Measurements from ENCODE around the gene LRP6.

LRP6 gene

GRCh38 chr12:12249216-12250050, 17.4 kb downstream of the LRP6 start:
- no peaks in the 10 kb centered on the region for H3K9me3 ChIP-seq (ENCODE audit: insufficient read depth, low read depth, low read length)
- H4K20me1 ChIP-seq (ENCODE audit: insufficient read depth, low read length, poor library complexity, severe bottlenecking): no peaks in the 10 kb centered on the region
- H3K79me2 ChIP-seq (ENCODE audit: insufficient read depth, low read length): no peaks in the 10 kb centered on the region

GRCh38 chr12:12247584-12247983, 19.3 kb downstream of the LRP6 start:
- Histone ChIP-seq H3K4me3 (ENCODE audit: low read length, poor library complexity, severe bottlenecking) (no peak overlapping the region), H3K4me2 (ENCODE audit: low read depth, low read length, poor library complexity, severe bottlenecking) (no peak overlapping the region), H3F3A (ENCODE audit: low read depth) (no peaks in the 10 kb centered on the region), H3K27me3 (ENCODE audit: insufficient read depth, low read length, poor library complexity, severe bottlenecking) (no peaks in the 10 kb centered on the region), H3K9ac (ENCODE audit: low read depth, low read length, poor library complexity, severe bottlenecking) (no peak overlapping the region), H3K4me1 (ENCODE audit: insufficient read depth, low read length, poor library complexity, severe bottlenecking) (peaks cover 12% of the 10 kb centered on the region), H3K36me3 (ENCODE audit: insufficient read depth, low read length) (no peaks in the 10 kb centered on the region), H3K79me2 (ENCODE audit: insufficient read depth, low read length) (no peaks in the 10 kb centered on the region), H3K9me2 (replicated peaks; ENCODE audit: low read depth, low read length) (no peaks in the 10 kb centered on the region), H2AFZ (ENCODE audit: low read length) (no peak overlapping the region), H4K20me1 (ENCODE audit: insufficient read depth, low read length, poor library complexity, severe bottlenecking) (no peaks in the 10 kb centered on the region), H3K9me3 (ENCODE audit: insufficient read depth, low read depth, low read length) (no peaks in the 10 kb centered on the region)
- TF ChIP-seq EZH2phosphoT487 (IDR thresholded peaks at IDR 0.05; ENCODE audit: borderline replicate concordance): no peak
- no peak for TF ChIP-seq CTCF (conservative IDR thresholded peaks at IDR 0.05; ENCODE audit: low read length)

More at GRCh38 chr12:12249216-12250050, 17.4 kb downstream of the LRP6 start:
- H3F3A ChIP-seq (ENCODE audit: low read depth): no peaks in the 10 kb centered on the region
- H3K9ac ChIP-seq (ENCODE audit: low read depth, low read length, poor library complexity, severe bottlenecking): no peak overlapping the region
- peaks cover 12% of the 10 kb centered on the region for H3K4me1 ChIP-seq (ENCODE audit: insufficient read depth, low read length, poor library complexity, severe bottlenecking)
- H2AFZ ChIP-seq (ENCODE audit: low read length): no peak overlapping the region
- H3K4me3 ChIP-seq (ENCODE audit: low read length, poor library complexity, severe bottlenecking): no peak overlapping the region
- H3K36me3 ChIP-seq (ENCODE audit: insufficient read depth, low read length): no peaks in the 10 kb centered on the region
- H3K4me2 ChIP-seq (ENCODE audit: low read depth, low read length, poor library complexity, severe bottlenecking): peak overlapping the region; percentile 20
- no peaks in the 10 kb centered on the region for H3K9me2 ChIP-seq (replicated peaks; ENCODE audit: low read depth, low read length)
- TF ChIP-seq EZH2phosphoT487 (IDR thresholded peaks at IDR 0.05; ENCODE audit: borderline replicate concordance): no peak
- no peak for TF ChIP-seq CTCF (conservative IDR thresholded peaks at IDR 0.05; ENCODE audit: low read length)
- H3K27me3 ChIP-seq (ENCODE audit: insufficient read depth, low read length, poor library complexity, severe bottlenecking): no peaks in the 10 kb centered on the region

GRCh38 chr12:12244341-12244740, 22.5 kb downstream of the LRP6 start:
- H3K79me2 ChIP-seq (ENCODE audit: insufficient read depth, low read length): no peaks in the 10 kb centered on the region; the same call in 1 of the 2 replicates
- H3K4me3 ChIP-seq (ENCODE audit: low read length, poor library complexity, severe bottlenecking): no peak overlapping the region

More at GRCh38 chr12:12244341-12244740, 22.5 kb downstream of the LRP6 start:
- no peaks in the 10 kb centered on the region for H3K9me3 ChIP-seq (ENCODE audit: insufficient read depth, low read depth, low read length)
- H3K9me2 ChIP-seq (replicated peaks; ENCODE audit: low read depth, low read length): no peaks in the 10 kb centered on the region
- H3K4me2 ChIP-seq (ENCODE audit: low read depth, low read length, poor library complexity, severe bottlenecking): no peak overlapping the region
- TF ChIP-seq CTCF (conservative IDR thresholded peaks at IDR 0.05; ENCODE audit: low read length): no peak
- TF ChIP-seq EZH2phosphoT487 (IDR thresholded peaks at IDR 0.05; ENCODE audit: borderline replicate concordance): no peak
- no peak overlapping the region for H2AFZ ChIP-seq (ENCODE audit: low read length)
- H3K9ac ChIP-seq (ENCODE audit: low read depth, low read length, poor library complexity, severe bottlenecking): no peak overlapping the region
- no peaks in the 10 kb centered on the region for H3F3A ChIP-seq (ENCODE audit: low read depth)
- peaks cover 6% of the 10 kb centered on the region for H3K4me1 ChIP-seq (ENCODE audit: insufficient read depth, low read length, poor library complexity, severe bottlenecking)
- H3K27me3 ChIP-seq (ENCODE audit: insufficient read depth, low read length, poor library complexity, severe bottlenecking): no peaks in the 10 kb centered on the region
- no peaks in the 10 kb centered on the region for H4K20me1 ChIP-seq (ENCODE audit: insufficient read depth, low read length, poor library complexity, severe bottlenecking)
- no peaks in the 10 kb centered on the region for H3K36me3 ChIP-seq (ENCODE audit: insufficient read depth, low read length)

Data from Loucy (cell line).